SK-N-SH (cell line): ENCODE measurements around the gene KIZ.

ENCODE experiments used
- CTCF ChIP-seq: fragments of 200-600 bp; sonication (generic); IDR thresholded peaks from 2 replicates; pipeline ENCODE4 v1.6.1; 2017; ENCODE audit warnings: antibody characterized with exemption, mild to moderate bottlenecking, moderate library complexity
- GABPA ChIP-seq: IDR thresholded peaks from 2 replicates; pipeline ENCODE4 v1.4.0; 2012; ENCODE audit warnings: low read depth, mild to moderate bottlenecking
- JUND ChIP-seq: IDR thresholded peaks from 2 replicates; pipeline ENCODE4 v1.4.0; 2012
- TF ChIP-seq, protein P1 (sequence below): IDR thresholded peaks from 2 replicates; pipeline ENCODE4 v1.4.0; 2012; ENCODE audit warnings: low read depth

DNA sequence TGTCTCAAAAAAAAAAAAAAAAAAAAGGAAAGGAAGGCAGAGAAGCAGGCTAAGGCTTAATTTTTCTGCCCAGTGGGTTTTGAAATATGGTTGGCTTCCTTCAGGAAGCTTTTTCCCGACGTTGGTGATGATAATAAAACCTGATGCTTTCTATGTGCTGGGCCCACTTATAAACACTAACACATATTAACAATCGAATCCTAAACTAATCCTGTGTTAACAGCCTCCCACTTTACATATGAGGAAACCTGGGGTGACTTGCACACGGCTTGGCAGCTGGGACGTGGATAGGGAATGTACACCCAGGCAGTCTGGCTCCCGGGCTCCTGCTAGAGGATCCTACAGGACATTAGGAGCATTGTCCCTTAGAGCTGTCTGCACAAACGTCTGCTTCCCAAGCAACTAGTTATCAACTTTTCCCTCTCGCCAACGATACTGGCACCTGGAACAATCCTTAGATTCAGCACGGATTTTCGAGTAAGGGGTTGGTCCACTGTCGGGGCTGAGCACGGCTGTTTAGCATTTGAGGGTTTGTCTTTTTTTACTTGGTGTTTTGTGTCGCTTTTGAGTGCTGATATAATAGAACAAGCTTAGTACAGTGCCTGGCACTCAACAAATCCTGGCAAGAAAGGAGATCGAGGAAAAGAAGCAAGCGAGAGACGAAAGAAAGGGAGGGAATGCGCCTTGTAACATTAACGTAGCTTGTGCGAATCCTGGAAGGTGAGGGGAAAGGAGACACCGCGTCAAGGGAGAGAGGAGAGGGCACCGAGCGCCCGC is 622 bp upstream of the KIZ start:
- no peak for TF ChIP-seq GABPA
- TF ChIP-seq CTCF, result peak; percentile 20; the same call in 1 of the 2 replicates
- TF ChIP-seq JUND, result no peak
- TF ChIP-seq, protein P1, sequence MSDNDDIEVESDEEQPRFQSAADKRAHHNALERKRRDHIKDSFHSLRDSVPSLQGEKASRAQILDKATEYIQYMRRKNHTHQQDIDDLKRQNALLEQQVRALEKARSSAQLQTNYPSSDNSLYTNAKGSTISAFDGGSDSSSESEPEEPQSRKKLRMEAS, result no peak
